ENCODE data around the gene ZNF143.
"Not testable (repeated sequence)": the region's sequence is repeated elsewhere in the genome, so short reads cannot be mapped to it uniquely, and the experiment has no call there.

The ZNF143 gene

GRCh38 chr11:9498457-9499078 lies 37.8 kb downstream of the ZNF143 start:
- WGBS, 2 experiments (ENCODE audit: insufficient coverage in 2 of 2), result no CpG with 5 or more reads among the region's 4 CpGs
- peaks cover 91% of the 10 kb centered on the region for H3K36me3 ChIP-seq (ENCODE audit: control insufficient read depth, insufficient read depth, low read length)
- H3K4me3 ChIP-seq (ENCODE audit: extremely low read depth, insufficient read depth, low read length, poor library complexity, severe bottlenecking), result no peak overlapping the region
- no peaks in the 10 kb centered on the region for H3K4me1 ChIP-seq (ENCODE audit: control insufficient read depth, insufficient read depth, low read length, poor library complexity, severe bottlenecking)
- H3K27ac ChIP-seq (ENCODE audit: low read depth, low read length, severe bottlenecking), result no peak overlapping the region
- no peaks in the 10 kb centered on the region for H3K9me3 ChIP-seq (ENCODE audit: control insufficient read depth, low read length)

GRCh38 chr11:9506489-9507276 lies 45.9 kb downstream of the ZNF143 start:
- Histone ChIP-seq H3K27ac (ENCODE audit: low read depth, low read length, severe bottlenecking) (no peak overlapping the region), H3K9me3 (ENCODE audit: control insufficient read depth, low read length) (no peaks in the 10 kb centered on the region), H3K36me3 (ENCODE audit: control insufficient read depth, insufficient read depth, low read length) (peaks cover 41% of the 10 kb centered on the region), H3K4me3 (ENCODE audit: extremely low read depth, insufficient read depth, low read length, poor library complexity, severe bottlenecking) (no peak overlapping the region), H3K4me1 (ENCODE audit: control insufficient read depth, insufficient read depth, low read length, poor library complexity, severe bottlenecking) (no peaks in the 10 kb centered on the region)
- WGBS, 2 experiments (ENCODE audit: insufficient coverage in 2 of 2), result 45 to 50% methylated on average over 2 to 5 of the region's 6 CpGs

GRCh38 chr11:9507277-9507580 lies 46.4 kb downstream of the ZNF143 start:
- no peak overlapping the region for H3K4me3 ChIP-seq (ENCODE audit: extremely low read depth, insufficient read depth, low read length, poor library complexity, severe bottlenecking)
- no CpG with 5 or more reads among the region's 1 CpG for WGBS, 2 experiments (ENCODE audit: insufficient coverage in 2 of 2)
- H3K4me1 ChIP-seq (ENCODE audit: control insufficient read depth, insufficient read depth, low read length, poor library complexity, severe bottlenecking), result no peaks in the 10 kb centered on the region
- peaks cover 38% of the 10 kb centered on the region for H3K36me3 ChIP-seq (ENCODE audit: control insufficient read depth, insufficient read depth, low read length)
- H3K9me3 ChIP-seq (ENCODE audit: control insufficient read depth, low read length), result no peaks in the 10 kb centered on the region
- H3K27ac ChIP-seq (ENCODE audit: low read depth, low read length, severe bottlenecking), result no peak overlapping the region

DNA sequence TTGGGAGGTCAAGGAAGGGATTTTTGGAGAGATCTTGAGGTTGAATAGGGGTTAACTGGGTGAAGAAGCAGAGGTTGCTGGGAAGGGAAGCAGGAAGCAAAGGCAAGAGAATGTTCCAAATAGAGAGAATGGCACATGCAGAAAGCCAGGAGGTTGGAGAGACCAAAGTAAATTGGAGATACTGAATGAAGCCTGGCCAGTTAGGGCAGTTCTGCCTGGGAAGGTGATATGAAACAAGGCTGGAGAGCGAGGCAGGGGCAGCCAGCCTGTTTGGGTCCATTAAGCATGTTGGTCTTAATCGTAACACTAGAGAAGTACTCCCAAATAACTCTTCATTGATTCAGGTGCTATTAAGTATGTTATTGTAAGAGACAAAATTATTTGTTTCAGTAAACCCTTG lies 48.2 kb downstream of the ZNF143 start:
- Histone ChIP-seq H3K4me1 (ENCODE audit: control insufficient read depth, insufficient read depth, low read length, poor library complexity, severe bottlenecking) (no peaks in the 10 kb centered on the region), H3K4me3 (ENCODE audit: extremely low read depth, insufficient read depth, low read length, poor library complexity, severe bottlenecking) (no peak overlapping the region), H3K9me3 (ENCODE audit: control insufficient read depth, low read length) (no peaks in the 10 kb centered on the region), H3K27ac (ENCODE audit: low read depth, low read length, severe bottlenecking) (no peak overlapping the region), H3K36me3 (ENCODE audit: control insufficient read depth, insufficient read depth, low read length) (peaks cover 44% of the 10 kb centered on the region)
- WGBS, 2 experiments (ENCODE audit: insufficient coverage in 2 of 2), result 100% methylated on average over 1 of the region's 2 CpGs; no CpG with 5 or more reads in 1 of the 2 experiments

GRCh38 chr11:9512370-9513019 lies 51.7 kb downstream of the ZNF143 start:
- WGBS, 2 experiments (ENCODE audit: insufficient coverage in 2 of 2), result 94 to 100% methylated on average over 2 to 5 of the region's 5 CpGs
- no peaks in the 10 kb centered on the region for H3K4me1 ChIP-seq (ENCODE audit: control insufficient read depth, insufficient read depth, low read length, poor library complexity, severe bottlenecking)
- H3K27ac ChIP-seq (ENCODE audit: low read depth, low read length, severe bottlenecking), result no peak overlapping the region
- peaks cover 68% of the 10 kb centered on the region for H3K36me3 ChIP-seq (ENCODE audit: control insufficient read depth, insufficient read depth, low read length)
- no peaks in the 10 kb centered on the region for H3K9me3 ChIP-seq (ENCODE audit: control insufficient read depth, low read length)
- no peak overlapping the region for H3K4me3 ChIP-seq (ENCODE audit: extremely low read depth, insufficient read depth, low read length, poor library complexity, severe bottlenecking)

GRCh38 chr11:9514576-9514975 lies 53.8 kb downstream of the ZNF143 start:
- not testable (repeated sequence) for H3K4me3 ChIP-seq (ENCODE audit: extremely low read depth, insufficient read depth, low read length, poor library complexity, severe bottlenecking); H3K9me3 ChIP-seq (ENCODE audit: control insufficient read depth, low read length); H3K4me1 ChIP-seq (ENCODE audit: control insufficient read depth, insufficient read depth, low read length, poor library complexity, severe bottlenecking); H3K27ac ChIP-seq (ENCODE audit: low read depth, low read length, severe bottlenecking)
- peaks cover 57% of the 10 kb centered on the region for H3K36me3 ChIP-seq (ENCODE audit: control insufficient read depth, insufficient read depth, low read length)
- 100% methylated on average over 1 of the region's 1 CpG; no CpG with 5 or more reads in 1 of the 2 experiments for WGBS, 2 experiments (ENCODE audit: insufficient coverage in 2 of 2)

DNA sequence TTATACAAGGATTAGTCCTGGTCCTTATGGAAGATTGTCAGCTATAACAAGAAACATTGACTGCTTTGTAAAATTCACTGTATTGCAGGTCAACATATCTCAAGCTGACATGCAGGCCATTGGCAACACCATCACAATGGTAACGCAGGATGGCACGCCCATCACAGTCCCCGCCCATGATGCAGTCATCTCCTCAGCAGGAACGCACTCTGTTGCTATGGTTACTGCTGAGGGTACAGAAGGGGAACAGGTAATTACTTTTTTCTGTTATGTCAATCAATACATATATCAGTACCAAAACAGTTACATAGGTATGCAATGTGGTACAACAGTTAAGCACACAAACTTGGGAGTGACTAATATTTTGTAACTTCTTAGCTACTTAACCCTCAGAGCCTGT lies 55.3 kb downstream of the ZNF143 start:
- Histone ChIP-seq H3K36me3 (ENCODE audit: control insufficient read depth, insufficient read depth, low read length) (peaks cover 57% of the 10 kb centered on the region), H3K4me1 (ENCODE audit: control insufficient read depth, insufficient read depth, low read length, poor library complexity, severe bottlenecking) (no peaks in the 10 kb centered on the region), H3K9me3 (ENCODE audit: control insufficient read depth, low read length) (no peaks in the 10 kb centered on the region), H3K4me3 (ENCODE audit: extremely low read depth, insufficient read depth, low read length, poor library complexity, severe bottlenecking) (no peak overlapping the region), H3K27ac (ENCODE audit: low read depth, low read length, severe bottlenecking) (no peak overlapping the region)
- WGBS, 2 experiments (ENCODE audit: insufficient coverage in 2 of 2), result 100% methylated on average over 1 to 2 of the region's 4 CpGs

DNA sequence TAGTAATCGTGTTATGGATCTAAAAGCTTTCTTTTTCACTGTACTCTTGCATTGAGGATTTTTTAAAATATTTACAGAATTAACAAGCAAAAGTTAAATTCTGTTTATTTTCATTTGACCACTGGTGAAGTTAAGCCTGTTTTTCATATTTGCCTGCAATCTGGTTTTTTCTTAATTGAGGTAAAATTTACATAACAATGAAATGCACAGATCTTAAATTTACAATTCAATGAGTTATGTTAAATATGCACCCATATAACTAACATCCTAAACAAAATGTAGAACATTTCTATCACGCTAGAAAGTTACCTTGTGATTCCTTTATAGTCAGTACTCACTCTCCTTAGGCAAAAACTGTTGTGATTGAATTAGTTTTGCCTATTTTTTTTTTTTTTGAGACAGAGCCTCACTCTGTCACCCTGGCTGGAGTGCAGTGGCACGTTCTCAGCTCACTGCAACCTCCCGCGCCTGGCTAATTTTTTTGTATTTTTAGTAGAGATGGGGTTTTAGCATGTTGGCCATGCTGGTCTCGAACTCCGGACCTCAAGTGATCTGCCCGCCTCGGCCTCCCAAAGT lies 58.1 kb downstream of the ZNF143 start:
- 84 to 87% methylated on average over 4 to 5 of the region's 9 CpGs for WGBS, 2 experiments (ENCODE audit: insufficient coverage in 2 of 2)
- Histone ChIP-seq H3K36me3 (ENCODE audit: control insufficient read depth, insufficient read depth, low read length) (peaks cover 47% of the 10 kb centered on the region), H3K9me3 (ENCODE audit: control insufficient read depth, low read length) (no peaks in the 10 kb centered on the region), H3K4me1 (ENCODE audit: control insufficient read depth, insufficient read depth, low read length, poor library complexity, severe bottlenecking) (no peaks in the 10 kb centered on the region), H3K4me3 (ENCODE audit: extremely low read depth, insufficient read depth, low read length, poor library complexity, severe bottlenecking) (no peak overlapping the region), H3K27ac (ENCODE audit: low read depth, low read length, severe bottlenecking) (no peak overlapping the region)

DNA sequence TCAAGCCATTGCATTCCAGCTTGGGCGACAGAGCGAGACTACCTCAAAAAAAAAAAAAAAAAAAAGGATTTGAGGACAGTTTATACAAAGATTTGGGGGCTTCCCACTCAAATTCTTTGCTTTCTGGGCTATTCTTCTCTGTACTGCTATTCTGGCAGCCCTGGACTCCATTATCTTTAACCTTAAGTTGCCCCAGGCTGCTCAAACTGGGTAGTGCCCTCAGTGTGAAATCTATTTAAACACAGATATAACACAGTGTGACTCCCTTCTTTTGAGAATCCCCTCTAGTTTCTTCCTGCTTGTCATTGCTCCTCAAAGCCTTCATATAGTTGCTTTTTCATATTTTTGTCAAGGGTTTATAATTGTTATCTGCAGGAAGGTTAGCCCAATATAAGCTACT lies 63.2 kb downstream of the ZNF143 start:
- WGBS, 2 experiments (ENCODE audit: insufficient coverage in 2 of 2), result no CpG with 5 or more reads among the region's 2 CpGs
- Histone ChIP-seq H3K36me3 (ENCODE audit: control insufficient read depth, insufficient read depth, low read length) (peaks cover 30% of the 10 kb centered on the region), H3K9me3 (ENCODE audit: control insufficient read depth, low read length) (no peaks in the 10 kb centered on the region), H3K4me1 (ENCODE audit: control insufficient read depth, insufficient read depth, low read length, poor library complexity, severe bottlenecking) (peaks cover 12% of the 10 kb centered on the region), H3K4me3 (ENCODE audit: extremely low read depth, insufficient read depth, low read length, poor library complexity, severe bottlenecking) (no peak overlapping the region), H3K27ac (ENCODE audit: low read depth, low read length, severe bottlenecking) (no peak overlapping the region)

GRCh38 chr11:9525116-9525515 lies 64.3 kb downstream of the ZNF143 start:
- no peaks in the 10 kb centered on the region for H3K9me3 ChIP-seq (ENCODE audit: control insufficient read depth, low read length)
- peaks cover 30% of the 10 kb centered on the region for H3K36me3 ChIP-seq (ENCODE audit: control insufficient read depth, insufficient read depth, low read length)
- no peak overlapping the region for H3K27ac ChIP-seq (ENCODE audit: low read depth, low read length, severe bottlenecking)
- peaks cover 23% of the 10 kb centered on the region for H3K4me1 ChIP-seq (ENCODE audit: control insufficient read depth, insufficient read depth, low read length, poor library complexity, severe bottlenecking)
- H3K4me3 ChIP-seq (ENCODE audit: extremely low read depth, insufficient read depth, low read length, poor library complexity, severe bottlenecking), result no peak overlapping the region
- 93 to 100% methylated on average over 2 to 3 of the region's 3 CpGs for WGBS, 2 experiments (ENCODE audit: insufficient coverage in 2 of 2)
